Mesenchymal stem cell (in vitro differentiated cells and primary cell): Measurements from ENCODE around the gene SYT8.

Experiments used
- DNase-seq: peaks from one replicate; pipeline ENCODE4 v3.0.0-alpha.2; 2013
- H2AFZ ChIP-seq: one replicate; pipeline ENCODE4 v1.6.1; 2013; ENCODE audit warnings: low read depth, mild to moderate bottlenecking, control low read depth, inconsistent platforms, low read length, moderate library complexity
- H2AK5ac ChIP-seq: 2 replicates; pipeline ENCODE4 v1.6.1; 2013; ENCODE audit warnings: low read length, moderate library complexity, mild to moderate bottlenecking, inconsistent platforms; ENCODE audit not compliant: severe bottlenecking
- H2BK120ac ChIP-seq: one replicate; pipeline ENCODE4 v1.6.1; 2013; ENCODE audit warnings: low read depth, mild to moderate bottlenecking, inconsistent platforms, low read length, moderate library complexity
- H2BK12ac ChIP-seq, 2 experiments: one replicate each; pipeline ENCODE4 v1.6.1; 2013; ENCODE audit warnings: inconsistent platforms in 2 of 2, low read length in 2 of 2, mild to moderate bottlenecking in 2 of 2, moderate library complexity in 2 of 2, control low read depth in 1 of 2
- H2BK15ac ChIP-seq: one replicate; pipeline ENCODE4 v1.6.1; 2013; ENCODE audit warnings: mild to moderate bottlenecking, low read depth, inconsistent platforms; ENCODE audit not compliant: poor library complexity, severe bottlenecking
- H2BK5ac ChIP-seq: 2 replicates; pipeline ENCODE4 v1.6.1; 2013; ENCODE audit warnings: low read depth, mild to moderate bottlenecking, low read length, control low read depth, inconsistent platforms; ENCODE audit not compliant: poor library complexity, severe bottlenecking
- H3K14ac ChIP-seq, 2 experiments: one replicate each; pipeline ENCODE4 v1.6.1; 2013; ENCODE audit warnings: inconsistent platforms in 2 of 2, low read length in 2 of 2, control low read depth in 1 of 2, mild to moderate bottlenecking in 1 of 2, moderate library complexity in 1 of 2
- H3K18ac ChIP-seq, 2 experiments: one replicate each; pipeline ENCODE4 v1.6.1; 2013; ENCODE audit warnings: inconsistent platforms in 2 of 2, low read length in 2 of 2, control low read depth in 1 of 2, low read depth in 1 of 2, mild to moderate bottlenecking in 1 of 2
- H3K23ac ChIP-seq, 2 experiments: one replicate each; pipeline ENCODE4 v1.6.1; 2013; ENCODE audit warnings: inconsistent platforms in 2 of 2, low read length in 2 of 2, mild to moderate bottlenecking in 2 of 2, moderate library complexity in 2 of 2, control low read depth in 1 of 2
- H3K27ac ChIP-seq: 2 replicates; pipeline ENCODE4 v1.5.1; 2013; ENCODE audit warnings: mild to moderate bottlenecking, moderate library complexity, low read length, control low read depth, inconsistent platforms; ENCODE audit not compliant: poor library complexity, severe bottlenecking
- H3K27me3 ChIP-seq, 2 experiments: 2 replicates each; pipeline versions ENCODE4 v1.6.1 to v1.7.0; 2013; ENCODE audit warnings: low read length in 2 of 2, mild to moderate bottlenecking in 2 of 2, moderate library complexity in 2 of 2, control low read depth in 1 of 2, inconsistent platforms in 1 of 2; ENCODE audit not compliant: control insufficient read depth in 1 of 2, insufficient read depth in 1 of 2
- H3K36me3 ChIP-seq, 2 experiments: 2 replicates each; pipeline versions ENCODE4 v1.6.1 to v1.7.0; 2013; ENCODE audit warnings: low read length in 2 of 2, control low read depth in 1 of 2, inconsistent platforms in 1 of 2, low read depth in 1 of 2, mild to moderate bottlenecking in 1 of 2; ENCODE audit not compliant: insufficient read depth in 2 of 2, control insufficient read depth in 1 of 2
- H3K4ac ChIP-seq, 2 experiments: one replicate each; pipeline ENCODE4 v1.6.1; 2013; ENCODE audit warnings: inconsistent platforms in 2 of 2, low read length in 2 of 2, mild to moderate bottlenecking in 2 of 2, moderate library complexity in 2 of 2, control low read depth in 1 of 2, low read depth in 1 of 2
- H3K4me1 ChIP-seq: 2 replicates; pipeline ENCODE4 v1.6.1; 2013; ENCODE audit warnings: low read depth, low read length, control low read depth; ENCODE audit not compliant: control insufficient read depth, insufficient read depth
- H3K4me2 ChIP-seq: 2 replicates; pipeline ENCODE4 v1.6.1; 2013; ENCODE audit warnings: low read length, mild to moderate bottlenecking, inconsistent platforms; ENCODE audit not compliant: poor library complexity, severe bottlenecking
- H3K4me3 ChIP-seq, 2 experiments: 2 replicates each; pipeline versions ENCODE4 v1.5.1 to v1.7.0; 2013; ENCODE audit warnings: low read length in 2 of 2, mild to moderate bottlenecking in 2 of 2, control low read depth in 1 of 2, low read depth in 1 of 2; ENCODE audit not compliant: insufficient read depth in 1 of 2
- H3K79me1 ChIP-seq: replicated peaks from 2 replicates; pipeline ENCODE4 v1.6.1; 2013; ENCODE audit warnings: mild to moderate bottlenecking, control low read depth, low read length, inconsistent platforms; ENCODE audit not compliant: poor library complexity, severe bottlenecking
- H3K9ac ChIP-seq: 2 replicates; pipeline ENCODE4 v1.7.0; 2013; ENCODE audit warnings: mild to moderate bottlenecking, low read length, moderate library complexity
- H3K9me3 ChIP-seq: 2 replicates; pipeline ENCODE4 v1.7.0; 2013; ENCODE audit warnings: mild to moderate bottlenecking, low read length; ENCODE audit not compliant: control insufficient read depth
- H4K8ac ChIP-seq: one replicate; pipeline ENCODE4 v1.6.1; 2013; ENCODE audit warnings: inconsistent platforms, mild to moderate bottlenecking, low read length, moderate library complexity
- H4K91ac ChIP-seq: one replicate; pipeline ENCODE4 v1.6.1; 2013; ENCODE audit warnings: mild to moderate bottlenecking, low read length, inconsistent platforms
- WGBS: methylation state at CpG from one replicate; pipeline ENCODE4 v1.1.7; 2013; ENCODE audit warnings: mixed read lengths; 5-methylcytosine and 5-hydroxymethylcytosine counted together

Gene SYT8

GRCh38 chr11:1864231-1864630, 29.4 kb downstream of the SYT8 start:
- H2BK15ac ChIP-seq = peak overlapping the region; percentile 96
- H3K4ac ChIP-seq = peak overlapping the region; percentile 5 to 49
- no peaks in the 10 kb centered on the region for H3K9me3 ChIP-seq
- H3K27ac ChIP-seq = no peak overlapping the region
- no peaks in the 10 kb centered on the region for H3K79me1 ChIP-seq
- peak overlapping the region; percentile 81 for H3K9ac ChIP-seq
- peak overlapping the region; percentile 50 for H4K8ac ChIP-seq
- H3K18ac ChIP-seq = peak overlapping the region; percentile 37 to 88
- 84% methylated on average over 18 of the region's 18 CpGs for WGBS
- no peak for DNase-seq
- H3K23ac ChIP-seq = no peak overlapping the region
- H3K4me2 ChIP-seq = no peak overlapping the region
- H3K27me3 ChIP-seq = peaks cover 0 to 22% of the 10 kb centered on the region in 2 experiments
- peak overlapping the region in 1 of 2 experiments; percentile 46 for H3K4me3 ChIP-seq
- peak overlapping the region; percentile 90 for H2BK120ac ChIP-seq
- no peak overlapping the region for H2BK5ac ChIP-seq
- H2AK5ac ChIP-seq = peak overlapping the region; percentile 33
- no peak overlapping the region for H2AFZ ChIP-seq
- H2BK12ac ChIP-seq = peak overlapping the region; percentile 11 to 60
- H3K36me3 ChIP-seq = no peaks in the 10 kb centered on the region
- peak overlapping the region in 1 of 2 experiments; percentile 72 for H3K14ac ChIP-seq
- peaks cover 42% of the 10 kb centered on the region for H3K4me1 ChIP-seq
- peak overlapping the region; percentile 83 for H4K91ac ChIP-seq

- no peaks in the 10 kb centered on the region for H3K9me3 ChIP-seq
- H3K4me3 ChIP-seq = peak overlapping the region in 1 of 2 experiments; percentile 46
- WGBS = 88% methylated on average over 28 of the region's 30 CpGs
These were observed 30.3 kb downstream of the SYT8 start for GRCh38 chr11:1864831-1865665.

DNA sequence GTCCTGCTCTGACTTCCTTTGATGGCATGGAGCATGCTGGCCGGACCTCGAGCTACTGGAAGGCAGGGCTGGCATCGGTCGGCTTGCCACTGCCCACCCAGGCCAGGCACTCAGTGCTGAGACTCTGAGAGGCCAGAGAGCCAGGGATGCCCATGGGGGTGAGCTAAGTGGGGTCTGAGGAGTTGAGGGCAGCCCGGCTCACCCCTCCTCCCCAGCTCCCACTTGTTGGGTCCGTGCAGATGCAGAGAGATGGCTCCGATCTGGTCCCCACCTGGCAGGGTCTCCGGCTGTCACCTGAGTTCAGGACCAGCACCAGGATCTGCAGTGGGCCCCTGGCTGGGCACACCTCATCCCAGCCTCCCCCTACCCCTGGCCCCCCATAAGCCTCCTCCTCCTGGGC, 31.4 kb downstream of the SYT8 start:
- H3K4me1 ChIP-seq = peaks cover 50% of the 10 kb centered on the region
- no peak for DNase-seq
- H3K23ac ChIP-seq = peak overlapping the region in 1 of 2 experiments; percentile 43
- H3K4ac ChIP-seq = peak overlapping the region in 1 of 2 experiments; percentile 47
- no peaks in the 10 kb centered on the region for H3K79me1 ChIP-seq
- H3K36me3 ChIP-seq = no peaks in the 10 kb centered on the region
- peak overlapping the region in 1 of 2 experiments; percentile 35 for H3K18ac ChIP-seq
- no peak overlapping the region for H3K4me2 ChIP-seq
- no peak overlapping the region for H3K14ac ChIP-seq
- H3K4me3 ChIP-seq = no peak overlapping the region
- H2BK120ac ChIP-seq = peak overlapping the region; percentile 24
- WGBS = 95% methylated on average over 8 of the region's 8 CpGs
- no peak overlapping the region for H3K9ac ChIP-seq
- H2BK5ac ChIP-seq = no peak overlapping the region
- no peak overlapping the region for H2AFZ ChIP-seq
- H4K91ac ChIP-seq = peak overlapping the region; percentile 57
- H2AK5ac ChIP-seq = peak overlapping the region; percentile 26
- peak overlapping the region in 1 of 2 experiments; percentile 75 for H2BK12ac ChIP-seq
- no peaks in the 10 kb centered on the region for H3K9me3 ChIP-seq
- peaks cover 0 to 37% of the 10 kb centered on the region in 2 experiments for H3K27me3 ChIP-seq
- H4K8ac ChIP-seq = peak overlapping the region; percentile 19
- H2BK15ac ChIP-seq = no peak overlapping the region
- no peak overlapping the region for H3K27ac ChIP-seq

More at GRCh38 chr11:1864831-1865665, 30.3 kb downstream of the SYT8 start:
- Histone ChIP-seq H2AFZ (no peak overlapping the region), H3K27me3 (peaks cover 0 to 28% of the 10 kb centered on the region in 2 experiments), H3K14ac (peak overlapping the region in 1 of 2 experiments; percentile 88), H3K4me2 (no peak overlapping the region), H3K36me3 (no peaks in the 10 kb centered on the region), H3K79me1 (no peaks in the 10 kb centered on the region), H3K18ac (peak overlapping the region; percentile 42 to 88), H3K23ac (peak overlapping the region in 1 of 2 experiments; percentile 26), H4K8ac (peak overlapping the region; percentile 71), H3K9ac (peak overlapping the region; percentile 81), H2AK5ac (peak overlapping the region; percentile 0), H2BK12ac (peak overlapping the region; percentile 11 to 60), H3K4me1 (peaks cover 42% of the 10 kb centered on the region), H2BK120ac (peak overlapping the region; percentile 90), H3K27ac (no peak overlapping the region), H4K91ac (peak overlapping the region; percentile 83), H2BK15ac (peak overlapping the region; percentile 8), H2BK5ac (no peak overlapping the region), H3K4ac (peak overlapping the region; percentile 5 to 57)
- no peak for DNase-seq

DNA sequence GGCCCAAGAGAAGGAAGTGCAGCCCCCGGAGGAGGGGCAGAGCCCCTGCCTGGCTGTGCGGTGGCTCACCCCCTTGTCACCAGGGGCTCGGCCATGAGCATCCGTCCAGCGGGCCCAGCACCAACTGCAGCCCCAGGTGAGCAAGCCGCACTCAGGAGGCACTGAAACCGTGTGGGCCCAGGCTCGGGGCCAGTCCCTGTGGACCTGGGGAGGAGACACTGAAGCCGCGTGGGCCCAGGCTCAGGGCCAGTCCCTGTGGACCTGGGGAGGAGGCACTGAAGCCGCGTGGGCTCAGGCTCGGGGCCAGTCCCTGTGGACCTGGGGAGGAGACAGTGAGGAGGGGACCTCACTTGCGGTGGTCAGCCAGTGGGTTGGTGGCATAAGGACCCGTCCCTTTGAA, 32.0 kb downstream of the SYT8 start:
- Histone ChIP-seq H3K36me3 (no peaks in the 10 kb centered on the region), H2BK120ac (no peak overlapping the region), H2BK5ac (no peak overlapping the region), H3K27ac (no peak overlapping the region), H3K79me1 (no peaks in the 10 kb centered on the region), H4K8ac (peak overlapping the region; percentile 5), H3K4ac (no peak overlapping the region), H4K91ac (no peak overlapping the region), H2AK5ac (no peak overlapping the region), H3K23ac (no peak overlapping the region), H3K4me1 (peaks cover 56% of the 10 kb centered on the region), H2BK15ac (no peak overlapping the region), H3K9ac (no peak overlapping the region), H3K4me3 (no peak overlapping the region), H2AFZ (no peak overlapping the region), H3K4me2 (no peak overlapping the region), H3K27me3 (peaks cover 0 to 37% of the 10 kb centered on the region in 2 experiments), H3K9me3 (no peaks in the 10 kb centered on the region), H2BK12ac (peak overlapping the region; percentile 16 to 18), H3K14ac (peak overlapping the region in 1 of 2 experiments; percentile 31), H3K18ac (peak overlapping the region in 1 of 2 experiments; percentile 35)
- 83% methylated on average over 15 of the region's 15 CpGs for WGBS
- DNase-seq = no peak
